GM19193 (cell line): ENCODE measurements around the gene RAB11FIP4.

ENCODE experiments used
- POLR2A ChIP-seq: IDR thresholded peaks from 4 replicates; pipeline ENCODE4 v1.6.1; 2011; ENCODE audit not compliant: insufficient read depth, insufficient read length; ENCODE audit errors: extremely low read depth

Gene RAB11FIP4

DNA sequence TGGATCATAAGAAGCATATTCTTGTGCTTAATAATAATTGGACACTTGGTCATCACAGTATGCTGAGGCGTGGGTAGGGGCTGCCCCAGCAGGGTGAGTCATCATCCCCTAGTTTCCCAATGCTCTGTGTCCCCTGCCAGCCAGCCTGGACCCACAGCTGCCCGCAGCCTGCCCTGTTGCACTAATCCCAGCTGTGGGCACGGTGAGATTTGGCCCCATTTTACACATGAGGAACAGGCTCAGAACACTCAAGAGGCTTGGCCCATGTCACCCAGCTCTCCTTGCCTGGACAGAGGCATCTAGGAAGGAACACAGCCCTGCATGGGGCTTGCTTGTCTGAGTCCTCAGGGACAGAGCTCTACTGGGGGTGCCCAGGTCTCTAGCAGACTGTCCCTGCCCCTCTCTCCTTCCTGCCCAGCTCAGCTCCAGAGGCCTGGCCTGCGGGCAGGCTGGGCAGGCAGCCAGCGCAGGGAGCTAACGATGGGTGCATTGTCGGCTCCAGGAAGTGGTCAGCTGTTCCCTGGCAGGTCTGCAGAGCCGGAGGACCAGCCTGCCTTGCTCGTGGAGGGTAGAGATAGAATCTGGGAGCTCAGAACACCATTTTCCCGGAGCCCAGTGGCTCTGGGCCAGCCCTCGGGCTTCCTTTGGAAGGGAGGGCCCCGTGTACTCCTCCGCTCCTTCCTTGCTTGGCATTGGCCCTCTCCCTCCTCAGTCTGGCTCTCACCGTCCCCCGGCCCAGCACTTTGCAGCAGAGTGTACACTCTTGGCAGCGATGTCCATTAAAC is 189.4 kb downstream of the RAB11FIP4 start:
- TF ChIP-seq POLR2A = no peak

DNA sequence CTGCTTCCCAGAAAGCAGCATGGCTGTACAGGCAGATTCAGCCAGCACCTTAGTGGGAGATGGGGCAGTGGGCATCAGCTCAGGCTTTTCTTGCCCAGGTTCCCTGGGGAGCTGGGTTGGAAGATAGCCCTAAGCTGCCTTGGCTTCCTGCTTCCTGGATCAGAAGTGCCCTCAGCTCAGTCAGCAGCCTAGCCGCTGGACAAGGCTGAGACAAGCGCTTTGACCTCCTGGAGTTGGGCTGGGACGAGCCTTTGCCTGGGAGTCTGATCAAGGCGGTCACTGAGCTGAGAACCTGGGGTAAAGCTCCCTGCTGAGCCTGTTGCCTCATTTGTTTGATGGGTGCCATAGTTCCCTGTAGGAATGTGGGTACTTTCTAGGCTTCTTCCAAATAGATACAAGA is 190.0 kb downstream of the RAB11FIP4 start:
- no peak for TF ChIP-seq POLR2A

DNA sequence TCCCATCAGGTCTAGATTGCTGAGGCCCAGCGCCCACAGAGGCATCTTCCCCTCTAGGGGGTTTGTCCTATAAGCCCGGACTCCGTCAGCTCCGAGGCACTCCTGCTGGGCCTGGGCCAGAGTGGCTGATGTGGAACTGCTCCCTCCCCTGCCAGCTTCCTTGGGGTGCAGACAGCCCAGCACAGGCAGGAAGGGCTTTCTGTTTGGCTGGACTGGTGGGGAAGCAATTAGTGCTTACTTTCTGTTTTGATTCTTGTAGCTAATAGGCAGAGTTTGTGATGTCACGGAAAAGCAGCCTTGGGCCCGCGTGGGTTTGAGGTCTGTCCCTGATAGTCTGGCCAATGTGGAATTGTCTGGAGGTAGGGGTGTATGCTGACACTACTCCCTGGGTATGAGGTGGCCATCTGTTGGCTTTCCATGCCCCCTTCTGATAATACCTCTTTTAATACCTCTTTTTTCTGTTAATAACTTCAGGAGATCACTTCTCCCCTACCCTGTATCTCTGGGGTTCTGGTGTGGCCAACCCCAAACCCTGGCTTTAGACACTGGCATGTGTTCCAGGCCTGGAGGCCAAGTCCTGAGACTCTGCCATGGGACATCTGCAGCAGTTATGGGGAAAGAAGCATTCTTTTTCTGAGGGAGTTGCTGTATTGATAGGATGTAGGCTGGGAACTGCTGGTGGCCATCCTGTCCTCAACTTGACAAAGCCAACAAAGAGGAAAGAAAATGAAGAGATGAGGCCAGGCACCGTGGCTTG is 190.9 kb downstream of the RAB11FIP4 start:
- TF ChIP-seq POLR2A = peak; percentile 31

DNA sequence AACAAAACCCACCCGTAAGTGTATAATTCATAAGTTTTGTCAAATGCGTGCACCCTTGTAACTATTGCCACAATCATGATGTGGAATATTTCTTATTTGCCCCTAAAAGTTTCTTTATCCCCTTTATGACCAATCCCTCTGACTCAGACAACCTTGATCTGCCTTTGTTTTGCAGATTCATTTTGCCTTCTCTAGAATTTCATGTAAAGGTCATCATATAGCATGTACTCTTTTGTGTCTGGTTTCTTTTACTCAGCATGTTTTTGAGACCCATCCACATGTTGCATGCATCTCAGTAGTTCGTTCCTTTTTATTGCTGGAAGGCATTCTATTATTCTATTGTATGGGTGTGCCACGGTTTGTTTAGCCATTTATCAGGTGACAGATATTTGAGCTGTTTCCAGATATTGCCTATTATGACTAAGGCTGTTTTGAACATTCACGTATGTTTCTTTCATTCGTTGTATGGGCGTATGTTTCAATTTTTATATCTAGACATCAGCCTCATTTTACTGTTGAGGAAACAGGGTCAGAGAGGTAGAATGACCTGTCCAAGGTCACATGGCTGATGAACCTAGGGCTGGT is 192.4 kb downstream of the RAB11FIP4 start:
- no peak for TF ChIP-seq POLR2A

DNA sequence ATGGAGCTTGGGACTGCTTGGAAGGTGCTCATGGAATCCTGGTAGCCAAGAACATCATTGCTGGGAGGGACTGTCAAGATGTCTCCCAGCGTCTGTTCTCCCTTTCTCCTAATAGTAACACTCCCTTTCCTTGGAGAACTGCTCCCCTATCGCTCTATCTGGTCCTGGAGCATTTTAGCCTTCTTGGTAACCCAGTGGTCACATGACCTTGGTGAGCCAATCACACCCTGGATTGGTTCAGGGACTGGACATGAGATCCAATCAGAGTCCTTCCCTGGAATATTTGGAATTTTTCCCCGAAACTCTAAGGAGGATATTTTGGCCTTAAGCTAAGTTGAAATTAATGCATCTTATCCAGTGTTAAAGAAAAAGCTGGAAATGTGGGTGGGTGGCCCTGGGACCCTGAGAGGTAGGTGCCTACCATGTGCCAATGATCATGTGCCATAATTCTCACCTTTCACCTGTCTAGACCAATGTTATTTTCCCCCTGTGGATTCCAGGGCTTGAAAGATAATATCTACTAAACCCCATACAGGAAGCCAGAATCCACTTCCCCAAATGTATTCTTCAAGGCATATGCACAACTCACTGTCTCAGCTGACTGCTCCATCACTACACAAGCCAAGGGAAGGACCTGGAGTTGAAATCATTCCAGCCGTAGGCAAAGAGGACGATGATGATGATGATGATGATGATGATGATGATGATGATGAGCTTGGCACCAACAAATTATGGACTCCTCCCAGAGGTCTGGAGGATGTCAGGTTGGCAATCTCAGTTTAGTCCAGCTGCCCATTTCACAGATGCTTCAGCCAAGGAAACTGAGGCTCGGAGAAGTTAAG is 193.2 kb downstream of the RAB11FIP4 start:
- TF ChIP-seq POLR2A = no peak

DNA sequence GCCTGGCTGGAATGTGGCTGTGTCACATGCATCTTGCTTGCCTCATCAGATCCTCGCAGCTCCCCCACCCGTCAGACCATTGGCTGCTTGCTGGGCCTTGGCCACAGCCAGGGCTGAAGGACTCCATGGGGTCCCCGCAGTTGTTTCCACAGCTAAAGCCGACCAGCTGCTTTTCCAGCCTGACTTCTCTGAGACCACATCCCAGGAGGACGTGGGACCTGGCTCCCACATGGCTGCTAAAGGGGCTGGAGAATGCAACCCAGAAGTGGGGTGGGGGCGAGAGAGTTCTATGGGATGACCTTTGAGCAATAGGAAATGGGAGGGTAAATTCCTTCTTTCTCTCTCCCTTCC is 193.8 kb downstream of the RAB11FIP4 start:
- TF ChIP-seq POLR2A = no peak

DNA sequence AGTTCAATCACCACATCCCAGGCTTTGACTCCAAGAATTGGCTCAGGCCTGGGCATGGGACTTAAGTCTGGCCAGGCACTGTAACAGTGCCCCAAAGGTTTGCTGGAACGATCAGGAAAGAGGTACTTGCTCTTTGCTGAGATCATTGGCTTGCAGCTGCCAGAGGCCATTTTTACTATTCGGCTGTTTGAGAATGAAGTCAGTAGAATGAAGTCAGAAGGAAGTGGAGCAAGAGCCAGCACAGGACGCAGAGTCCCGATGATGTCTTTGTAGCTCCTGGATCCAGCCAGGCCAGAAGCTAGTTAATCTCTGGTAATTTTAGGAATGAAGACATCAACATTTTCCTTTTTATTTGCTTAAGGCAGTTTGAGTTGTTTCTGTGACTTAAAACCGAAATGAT is 195.5 kb downstream of the RAB11FIP4 start:
- TF ChIP-seq POLR2A = no peak

DNA sequence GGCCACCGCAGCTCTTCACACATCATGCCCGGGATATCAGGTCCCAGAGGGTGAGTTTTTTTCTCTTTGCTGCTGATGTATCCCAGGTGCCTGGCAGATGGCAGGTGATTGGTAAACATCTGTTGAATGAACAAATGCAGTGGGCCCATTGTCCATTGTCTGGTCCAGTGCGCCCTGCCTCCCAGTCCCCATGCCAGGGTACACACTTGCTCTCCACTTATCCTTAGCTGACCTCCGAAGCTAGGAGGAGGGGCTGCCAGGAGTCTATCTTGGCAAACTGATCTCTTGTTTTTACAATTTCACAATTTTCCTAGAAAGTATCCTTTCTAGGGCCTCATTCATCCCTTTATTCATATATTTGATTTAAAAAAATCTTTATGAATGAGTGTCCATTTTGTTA is 196.0 kb downstream of the RAB11FIP4 start:
- no peak for TF ChIP-seq POLR2A
